HEK293 (cell line): ENCODE measurements around the gene ARFGAP1.

ENCODE experiments used
- CTCF ChIA-PET: fragments of 350-600 bp; formaldehyde crosslinking; extraction: SDS; loops from one replicate; lab custom pipeline; 2021; ENCODE audit warnings: antibody characterized with exemption; lab: Yijun Ruan, JAX
- POLR2A ChIA-PET: fragments of 300-600 bp; formaldehyde crosslinking; extraction: SDS; loops from one replicate; lab custom pipeline; 2020; ENCODE audit warnings: antibody characterized with exemption, inconsistent platforms; lab: Yijun Ruan, JAX
- H3K27ac ChIP-seq: fragments of 200-500 bp; sonication (Bioruptor generic); 2 replicates; pipeline ENCODE4 v1.5.1; 2014; ENCODE audit warnings: low read depth, low read length, control low read depth, inconsistent platforms; ENCODE audit errors: extremely low read depth
- H3K36me3 ChIP-seq, 2 experiments: fragments of 200-500 bp in 1 of 2; sonication (Bioruptor generic) in 1 of 2; 1 replicate in 1 of 2; 2 replicates in 1 of 2; pipeline ENCODE4 v1.5.1; 2014 to 2017; ENCODE audit warnings: inconsistent platforms in 2 of 2, low read length in 2 of 2; ENCODE audit not compliant: control insufficient read depth in 2 of 2, insufficient read depth in 1 of 2
- H3K4me1 ChIP-seq: fragments of 200-500 bp; sonication (Bioruptor generic); 2 replicates; pipeline ENCODE4 v1.5.1; 2014; ENCODE audit warnings: mild to moderate bottlenecking, low read length, inconsistent platforms; ENCODE audit not compliant: control insufficient read depth, insufficient read depth
- H3K4me3 ChIP-seq: 2 replicates; pipeline ENCODE4 v1.5.1; 2011; ENCODE audit warnings: low read depth, mild to moderate bottlenecking, control low read depth, low read length, moderate library complexity
- H3K9me3 ChIP-seq: fragments of 200-500 bp; sonication (Bioruptor generic); 2 replicates; pipeline ENCODE4 v1.5.1; 2014; ENCODE audit warnings: low read depth, low read length, inconsistent platforms; ENCODE audit not compliant: control insufficient read depth, insufficient read depth
- EGR2 ChIP-seq: fragments of 450-650 bp; formaldehyde crosslinking; IDR thresholded peaks from 2 replicates; pipeline ENCODE4 v1.5.1; 2016; ENCODE audit warnings: low read depth, missing biosample characterization, missing genetic modification characterization
- MYNN ChIP-seq: fragments of 450-650 bp; formaldehyde crosslinking; IDR thresholded peaks from 2 replicates; pipeline ENCODE4 v1.5.1; 2016; ENCODE audit warnings: missing biosample characterization, missing genetic modification characterization, borderline replicate concordance
- ZBTB10 ChIP-seq: fragments of 450-650 bp; formaldehyde crosslinking; IDR thresholded peaks from 2 replicates; pipeline ENCODE4 v1.5.1; 2016; ENCODE audit warnings: missing biosample characterization, missing genetic modification characterization
- ZEB2 ChIP-seq: fragments of 450-650 bp; formaldehyde crosslinking; IDR thresholded peaks from 2 replicates; pipeline ENCODE4 v1.5.1; 2016; ENCODE audit warnings: missing biosample characterization, missing genetic modification characterization
- ZFHX2 ChIP-seq: fragments of 450-650 bp; formaldehyde crosslinking; conservative IDR thresholded peaks from 2 replicates; pipeline ENCODE4 v1.5.1; 2016; ENCODE audit warnings: missing biosample characterization, missing genetic modification characterization
- ZIC2 ChIP-seq: fragments of 450-650 bp; formaldehyde crosslinking; IDR thresholded peaks from 2 replicates; pipeline ENCODE4 v1.5.1; 2016; ENCODE audit warnings: missing biosample characterization, missing genetic modification characterization
- ZNF548 ChIP-seq: fragments of 450-650 bp; formaldehyde crosslinking; IDR thresholded peaks from 2 replicates; pipeline ENCODE4 v1.5.1; 2016; ENCODE audit warnings: missing biosample characterization, missing genetic modification characterization
- ZNF747 ChIP-seq: fragments of 450-650 bp; formaldehyde crosslinking; IDR thresholded peaks from 2 replicates; pipeline ENCODE4 v1.5.1; 2016; ENCODE audit warnings: missing biosample characterization, missing genetic modification characterization
- ZSCAN16 ChIP-seq: fragments of 450-650 bp; formaldehyde crosslinking; IDR thresholded peaks from 2 replicates; pipeline ENCODE4 v1.5.1; 2016; ENCODE audit warnings: missing biosample characterization, missing genetic modification characterization
- TF ChIP-seq, protein P1 (sequence below): fragments of 450-650 bp; formaldehyde crosslinking; IDR thresholded peaks from 2 replicates; pipeline ENCODE4 v1.5.1; 2017; ENCODE audit warnings: missing biosample characterization, missing genetic modification characterization

Gene ARFGAP1

DNA sequence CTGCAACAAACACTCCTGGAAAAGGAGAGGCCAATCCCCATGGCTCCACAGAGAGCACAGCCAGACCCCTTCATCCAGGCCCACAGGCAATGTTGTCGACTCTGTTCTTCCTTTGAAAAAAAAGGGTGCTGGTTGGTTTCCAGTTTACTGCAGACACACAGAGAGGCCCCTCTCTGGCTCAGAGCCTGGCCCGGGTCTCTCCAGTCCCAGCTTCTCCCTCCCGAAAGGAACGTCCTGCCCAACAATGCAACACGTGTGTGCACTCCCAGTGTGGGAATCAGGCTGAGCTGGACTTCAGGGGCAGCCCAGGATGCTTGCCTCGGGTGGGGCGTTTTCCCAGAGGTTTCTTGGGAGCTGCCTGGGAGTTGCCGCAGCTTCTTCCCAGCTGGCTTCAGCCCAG is 13.8 kb upstream of the ARFGAP1 start (continued):
- no peak for TF ChIP-seq ZBTB10 (tag by site-specific recombination)
- TF ChIP-seq ZEB2 (tag by site-specific recombination): no peak
- no peak for TF ChIP-seq ZNF747 (tag by site-specific recombination)

GRCh38 chr20:63259734-63260460 is 12.7 kb upstream of the ARFGAP1 start:
- Histone ChIP-seq H3K36me3 (no peaks in the 10 kb centered on the region), H3K4me3 (no peak overlapping the region), H3K9me3 (no peaks in the 10 kb centered on the region), H3K4me1 (no peaks in the 10 kb centered on the region), H3K27ac (no peak overlapping the region)
- TF ChIP-seq, protein P1, sequence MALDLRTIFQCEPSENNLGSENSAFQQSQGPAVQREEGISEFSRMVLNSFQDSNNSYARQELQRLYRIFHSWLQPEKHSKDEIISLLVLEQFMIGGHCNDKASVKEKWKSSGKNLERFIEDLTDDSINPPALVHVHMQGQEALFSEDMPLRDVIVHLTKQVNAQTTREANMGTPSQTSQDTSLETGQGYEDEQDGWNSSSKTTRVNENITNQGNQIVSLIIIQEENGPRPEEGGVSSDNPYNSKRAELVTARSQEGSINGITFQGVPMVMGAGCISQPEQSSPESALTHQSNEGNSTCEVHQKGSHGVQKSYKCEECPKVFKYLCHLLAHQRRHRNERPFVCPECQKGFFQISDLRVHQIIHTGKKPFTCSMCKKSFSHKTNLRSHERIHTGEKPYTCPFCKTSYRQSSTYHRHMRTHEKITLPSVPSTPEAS (tag by site-specific recombination): no peak
- peak; percentile 96 for TF ChIP-seq ZIC2
- no peak for TF ChIP-seq MYNN (tag by site-specific recombination)
- no peak for TF ChIP-seq ZSCAN16
- peak; percentile 37; the same call in 1 of the 2 replicates for TF ChIP-seq ZFHX2
- TF ChIP-seq EGR2 (tag by site-specific recombination): peak; percentile 66
- ChIA-PET CTCF (interaction anchor here (1.3 kb wide), 1 partner anchor 20 kb away, joined by 3 read pairs; no protein-coding TSS in a partner anchor), POLR2A (no interaction called here)

GRCh38 chr20:63260521-63260920 is 12.1 kb upstream of the ARFGAP1 start:
- ChIA-PET POLR2A (no interaction called here), CTCF (interaction anchor here (1.3 kb wide), 1 partner anchor 20 kb away, joined by 3 read pairs; no protein-coding TSS in a partner anchor)

More at GRCh38 chr20:63260521-63260920, 12.1 kb upstream of the ARFGAP1 start:
- Histone ChIP-seq H3K9me3 (no peaks in the 10 kb centered on the region), H3K4me3 (no peak overlapping the region)
- TF ChIP-seq ZBTB10 (tag by site-specific recombination): no peak
- TF ChIP-seq ZNF548 (tag by site-specific recombination): peak; percentile 57; the same call in 1 of the 2 replicates
- TF ChIP-seq, all 188 proteins: peak for 1
- Histone ChIP-seq H3K4me1 (no peaks in the 10 kb centered on the region), H3K27ac (no peak overlapping the region), H3K36me3 (no peaks in the 10 kb centered on the region)
